Psoas muscle (tissue), 8 donors: ENCODE measurements around the gene DSG2. TPM values are rescaled to one million over a fixed set of nuclear protein-coding genes. Genes with fewer than 3 reads are reported as not detected.

ENCODE experiments used
- ATAC-seq, 4 donors: fragments of 200-7000 bp; cut with Tn5 transposase; one replicate each; pipeline ENCODE4 v1.9.1; 2020; ENCODE audit warnings: moderate library complexity in 3 of 4, mild to moderate bottlenecking in 2 of 4
- DNase-seq, 2 donors: peaks; one replicate each; pipeline ENCODE4 v3.0.0-alpha.2; 2020
- H3K27ac ChIP-seq: fragments of 200-600 bp; one replicate; pipeline ENCODE4 v1.8.0; 2022
- H3K27me3 ChIP-seq, 3 donors: fragments of 200-600 bp in 1 of 3; one replicate each; pipeline versions ENCODE4 v1.6.1 to v1.8.0; 2013 to 2022; ENCODE audit warnings: low read length in 2 of 3, mild to moderate bottlenecking in 2 of 3, moderate library complexity in 1 of 3; ENCODE audit not compliant: insufficient read depth in 3 of 3
- H3K36me3 ChIP-seq, 2 donors: fragments of 200-600 bp in 1 of 2; one replicate each; pipeline versions ENCODE4 v1.6.1 to v1.8.0; 2013 to 2022; ENCODE audit warnings: low read depth in 1 of 2, mild to moderate bottlenecking in 1 of 2, moderate library complexity in 1 of 2; ENCODE audit not compliant: insufficient read depth in 1 of 2
- H3K4me1 ChIP-seq: fragments of 200-600 bp; one replicate; pipeline ENCODE4 v1.8.0; 2022
- H3K4me3 ChIP-seq: fragments of 200-600 bp; one replicate; pipeline ENCODE4 v1.8.0; 2022; ENCODE audit warnings: mild to moderate bottlenecking
- H3K9me3 ChIP-seq: fragments of 200-600 bp; one replicate; pipeline ENCODE4 v1.8.0; 2022
- WGBS, 3 donors: extraction: QIAGEN DNeasy Blood & Tissue Kit; methylation state at CpG; one replicate each; pipeline versions ENCODE4 v1.1.6 to v1.1.7; 2013; 5-methylcytosine and 5-hydroxymethylcytosine counted together
- intact Hi-C, 2 donors: fragments of 100-400 bp; cut with DNase I; formaldehyde crosslinking; loops; one replicate each; pipeline versions ENCODE4 v1.11.0 to v1.14.2; 2022
- long read RNA-seq, 2 donors: library from polyadenylated mRNA; unstranded; transcript quantifications; one replicate each; pipeline ENCODE4 v2.0.0, GENCODE V29; 2021
- polyA plus RNA-seq, 3 donors: library from polyadenylated mRNA; stranded (reverse); fragments of 200-250 nt; gene quantifications; one replicate each; pipeline ENCODE4 v1.2.3, GENCODE V29; 2013
- total RNA-seq, 4 donors: library from RNA; stranded (reverse); fragmentation: NEBNext Ultra II Directional in 2 of 4; extraction: Animal tissue kit (Norgen Biotek cat#: 25700) in 2 of 4; gene quantifications; one replicate each; pipeline versions ENCODE4 v1.2.1 to v1.2.4, GENCODE V29; 2021 to 2023
- TF ChIP-seq, protein P1 (sequence below): fragments of 200-600 bp; IDR thresholded peaks from one replicate; pipeline ENCODE4 v1.8.0; 2022; ENCODE audit warnings: antibody characterized with exemption
- donor health status: healthy with polysubstance abuse.
- donor health status: DM: no; HTN: no; CAD: no; lungs with moderate emphysema.
- donor health status: Bipolar disorder and iron deficiency.
- donor health status: healthy.
- donor health status: DM: yes; HTN: yes; CAD: no.
- donor health status: DM: no; HTN: no; CAD: no.
- donor health status: DM: no; HTN: no; CAD: no.
- donor health status: DM: yes; HTN: yes; CAD: no.

The DSG2 gene
- total RNA-seq (1 to 10 TPM in 2 of 4 donors, under 1 TPM in 2; 0.76 to 1.8 (median 1.2) TPM), polyA plus RNA-seq (under 1 TPM; 0.33 to 0.95 (median 0.93) TPM)
- long read RNA-seq, donor 1, full-length matches to known transcripts = 3 of 3 reads
- long read RNA-seq, donor 1, partial matches to known transcripts = 0 of 3 reads
- long read RNA-seq, donor 1, other reads (novel, unspliced or antisense) = 0 of 3 reads
- long read RNA-seq, donor 2, full-length matches to known transcripts = 3 of 3 reads
- long read RNA-seq, donor 2, partial matches to known transcripts = 0 of 3 reads
- long read RNA-seq, donor 2, other reads (novel, unspliced or antisense) = 0 of 3 reads

DNA sequence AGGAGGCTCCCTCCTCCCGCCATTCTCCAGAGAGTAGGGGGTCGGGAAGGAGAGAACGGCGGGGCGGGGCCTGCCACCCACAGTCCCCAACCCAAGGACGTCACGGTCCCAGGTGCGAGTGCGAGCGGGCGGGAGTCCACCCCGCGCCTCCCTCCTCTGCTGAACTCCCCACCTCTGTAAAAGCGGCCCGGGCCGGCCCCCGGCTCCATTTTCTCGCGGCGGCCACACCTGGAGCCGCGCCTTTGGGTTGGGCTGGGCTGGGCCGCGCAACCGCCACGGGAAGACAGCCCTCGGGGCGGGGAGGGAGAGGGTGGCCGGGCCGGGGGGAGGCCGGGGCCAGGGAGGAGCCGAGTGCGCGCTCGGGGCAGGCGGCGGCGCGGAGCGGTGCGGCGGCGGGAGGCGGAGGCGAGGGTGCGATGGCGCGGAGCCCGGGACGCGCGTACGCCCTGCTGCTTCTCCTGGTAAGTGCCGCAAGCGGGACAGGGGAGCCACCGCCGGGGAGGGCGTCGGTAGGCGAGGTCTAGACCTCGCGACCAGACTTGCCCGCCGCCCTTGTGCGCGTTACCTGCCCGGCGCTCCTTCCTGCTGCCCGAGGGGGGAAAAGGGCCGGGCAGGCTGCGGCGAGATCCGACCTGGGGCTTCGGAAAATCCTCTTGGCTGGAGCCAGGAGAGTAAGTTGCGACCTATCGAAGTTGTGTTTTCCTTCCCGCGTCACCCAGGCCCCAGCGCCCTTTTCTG lies at the start of gene DSG2:
Gene DSG2 (plus strand): TSS at position 342 of the 738 bp plus-strand sequence. CDS start 75 bp downstream, at position 417.
- 0 to 1% (median 1%) methylated on average over 41 to 79 of the region's 79 CpGs for WGBS, 3 donors
- TF ChIP-seq, protein P1, sequence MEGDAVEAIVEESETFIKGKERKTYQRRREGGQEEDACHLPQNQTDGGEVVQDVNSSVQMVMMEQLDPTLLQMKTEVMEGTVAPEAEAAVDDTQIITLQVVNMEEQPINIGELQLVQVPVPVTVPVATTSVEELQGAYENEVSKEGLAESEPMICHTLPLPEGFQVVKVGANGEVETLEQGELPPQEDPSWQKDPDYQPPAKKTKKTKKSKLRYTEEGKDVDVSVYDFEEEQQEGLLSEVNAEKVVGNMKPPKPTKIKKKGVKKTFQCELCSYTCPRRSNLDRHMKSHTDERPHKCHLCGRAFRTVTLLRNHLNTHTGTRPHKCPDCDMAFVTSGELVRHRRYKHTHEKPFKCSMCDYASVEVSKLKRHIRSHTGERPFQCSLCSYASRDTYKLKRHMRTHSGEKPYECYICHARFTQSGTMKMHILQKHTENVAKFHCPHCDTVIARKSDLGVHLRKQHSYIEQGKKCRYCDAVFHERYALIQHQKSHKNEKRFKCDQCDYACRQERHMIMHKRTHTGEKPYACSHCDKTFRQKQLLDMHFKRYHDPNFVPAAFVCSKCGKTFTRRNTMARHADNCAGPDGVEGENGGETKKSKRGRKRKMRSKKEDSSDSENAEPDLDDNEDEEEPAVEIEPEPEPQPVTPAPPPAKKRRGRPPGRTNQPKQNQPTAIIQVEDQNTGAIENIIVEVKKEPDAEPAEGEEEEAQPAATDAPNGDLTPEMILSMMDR = no peak
- ATAC-seq (peak; percentile 62 to 93 (median 78)), DNase-seq (peak; percentile 40 to 59)
- H3K27me3 ChIP-seq = peaks cover 0 to 31% (median 3%) of the 10 kb centered on the region in 3 donors
- no peak within 1 kb of the TSS for H3K27ac ChIP-seq
- H3K4me3 ChIP-seq = peak within 1 kb of the TSS; percentile 73
- no peaks in the 10 kb centered on the region for H3K36me3 ChIP-seq
- intact Hi-C loops = no loop called here
- H3K4me1 ChIP-seq = peaks cover 8% of the 10 kb centered on the region
- H3K9me3 ChIP-seq = no peaks in the 10 kb centered on the region

DNA sequence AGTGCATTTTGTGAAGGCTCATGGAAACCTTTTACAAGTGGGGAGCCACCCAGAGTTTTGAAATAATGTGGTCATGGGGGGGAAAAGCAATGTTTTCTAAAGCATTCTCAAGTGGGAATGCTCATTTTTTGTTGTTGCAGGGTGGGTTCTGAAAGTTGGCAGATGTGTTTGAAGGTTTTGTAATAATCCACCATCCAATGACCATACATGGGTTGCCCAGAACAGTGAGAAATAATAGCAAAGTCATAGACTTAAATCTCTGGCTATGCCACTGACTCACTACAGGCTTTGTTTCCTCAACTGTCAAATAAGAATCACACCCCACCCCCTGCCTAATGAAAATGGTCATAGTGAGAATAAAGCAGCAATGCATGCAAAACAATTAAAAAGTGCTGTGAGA lies 47.6 kb upstream of the DSG2 start:
- H3K27me3 ChIP-seq = no peaks in the 10 kb centered on the region
- DNase-seq (no peak), ATAC-seq (no peak)
- H3K4me3 ChIP-seq = no peak overlapping the region
- H3K27ac ChIP-seq = no peak overlapping the region
- no peaks in the 10 kb centered on the region for H3K9me3 ChIP-seq
- intact Hi-C loops = no loop called here
- TF ChIP-seq, protein P1 = no peak
- H3K4me1 ChIP-seq = no peaks in the 10 kb centered on the region
- H3K36me3 ChIP-seq = no peaks in the 10 kb centered on the region

DNA sequence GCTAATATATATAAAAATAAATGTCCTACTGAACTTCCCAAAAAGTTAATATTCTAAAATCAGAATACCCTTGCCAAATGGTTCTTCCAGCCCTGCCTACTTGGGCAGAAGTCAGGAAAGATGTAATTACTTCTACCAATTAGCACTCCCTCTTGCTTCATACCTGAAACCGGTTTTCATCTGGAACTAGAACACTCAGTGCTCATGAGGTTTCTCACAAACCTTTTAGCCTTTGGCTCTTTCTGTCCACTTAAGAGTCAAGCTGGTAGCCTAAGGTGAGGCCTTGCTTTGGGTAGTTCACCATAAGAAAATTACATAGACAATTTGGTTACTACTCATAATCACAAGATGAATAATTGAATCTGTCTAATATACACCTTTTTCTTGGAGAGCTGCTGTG lies 46.4 kb upstream of the DSG2 start:
- ATAC-seq (no peak), DNase-seq (no peak)
- Histone ChIP-seq H3K27ac (no peak overlapping the region), H3K4me1 (no peaks in the 10 kb centered on the region), H3K27me3 (no peaks in the 10 kb centered on the region), H3K4me3 (no peak overlapping the region), H3K9me3 (no peaks in the 10 kb centered on the region), H3K36me3 (no peaks in the 10 kb centered on the region)
- intact Hi-C loops = no loop called here
- WGBS, 3 donors = 85 to 88% (median 86%) methylated on average over 1 of the region's 1 CpG
- TF ChIP-seq, protein P1 = no peak

DNA sequence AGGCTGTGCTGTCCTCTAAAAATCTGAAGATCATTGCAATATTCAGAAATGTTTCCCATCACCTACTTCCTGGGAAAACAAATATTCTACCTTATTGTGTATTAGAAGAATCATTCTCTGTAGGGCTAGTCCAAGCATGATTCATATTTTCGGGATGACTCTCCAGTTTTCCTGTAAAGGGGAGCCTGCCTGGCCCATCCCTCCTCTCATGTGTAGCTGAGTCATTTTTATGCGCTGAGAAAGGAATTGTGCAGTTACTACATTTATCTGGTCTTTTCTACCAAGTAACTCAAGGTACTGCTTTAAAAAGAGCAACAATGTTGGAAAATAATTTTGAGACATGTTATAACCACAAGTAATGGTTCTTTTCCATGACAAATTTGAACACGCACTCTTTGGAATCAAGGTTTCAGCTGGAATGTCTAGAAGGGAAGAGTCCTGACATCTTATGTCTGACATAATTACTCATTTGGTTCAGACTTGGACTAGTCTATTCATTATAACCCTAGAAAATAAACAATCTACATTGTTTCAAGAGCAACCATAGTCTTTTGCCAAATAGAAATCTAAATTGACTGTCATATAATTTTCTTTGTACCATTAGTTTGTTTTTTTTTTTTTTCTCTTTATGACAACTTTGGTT lies 43.8 kb upstream of the DSG2 start:
- no peak for ATAC-seq
- H3K9me3 ChIP-seq = no peaks in the 10 kb centered on the region
- H3K27ac ChIP-seq = no peak overlapping the region
- H3K4me1 ChIP-seq = no peaks in the 10 kb centered on the region
- DNase-seq = no peak
- TF ChIP-seq, protein P1 = no peak
- intact Hi-C loops = no loop called here
- H3K27me3 ChIP-seq = no peaks in the 10 kb centered on the region
- H3K4me3 ChIP-seq = no peak overlapping the region
- H3K36me3 ChIP-seq = no peaks in the 10 kb centered on the region
- 52 to 87% (median 76%) methylated on average over 3 of the region's 3 CpGs for WGBS, 3 donors
